ENCODE data around the gene SYT3.

DNA sequence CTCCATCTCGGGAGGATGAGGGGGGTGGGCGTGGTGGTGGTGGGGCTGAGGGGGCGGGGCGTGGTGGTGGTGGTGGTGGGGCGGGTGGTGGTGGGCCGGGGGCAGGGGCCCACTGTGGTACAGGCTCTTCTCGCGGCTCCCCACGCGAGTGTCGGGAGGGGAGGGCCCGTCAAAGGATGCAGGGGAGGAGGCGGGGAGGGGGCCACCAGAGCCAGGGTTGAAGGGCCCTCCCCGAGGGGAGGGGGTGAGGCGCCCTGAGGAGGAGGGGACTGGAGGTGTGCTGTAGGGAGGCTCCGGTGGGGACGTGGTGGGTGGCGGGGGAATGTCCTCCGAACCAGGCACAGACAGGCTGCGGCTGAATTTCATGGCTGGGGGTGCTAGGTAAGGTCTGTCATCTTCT is 29.2 kb upstream of the SYT3 start:
- TF ChIP-seq, protein P1, sequence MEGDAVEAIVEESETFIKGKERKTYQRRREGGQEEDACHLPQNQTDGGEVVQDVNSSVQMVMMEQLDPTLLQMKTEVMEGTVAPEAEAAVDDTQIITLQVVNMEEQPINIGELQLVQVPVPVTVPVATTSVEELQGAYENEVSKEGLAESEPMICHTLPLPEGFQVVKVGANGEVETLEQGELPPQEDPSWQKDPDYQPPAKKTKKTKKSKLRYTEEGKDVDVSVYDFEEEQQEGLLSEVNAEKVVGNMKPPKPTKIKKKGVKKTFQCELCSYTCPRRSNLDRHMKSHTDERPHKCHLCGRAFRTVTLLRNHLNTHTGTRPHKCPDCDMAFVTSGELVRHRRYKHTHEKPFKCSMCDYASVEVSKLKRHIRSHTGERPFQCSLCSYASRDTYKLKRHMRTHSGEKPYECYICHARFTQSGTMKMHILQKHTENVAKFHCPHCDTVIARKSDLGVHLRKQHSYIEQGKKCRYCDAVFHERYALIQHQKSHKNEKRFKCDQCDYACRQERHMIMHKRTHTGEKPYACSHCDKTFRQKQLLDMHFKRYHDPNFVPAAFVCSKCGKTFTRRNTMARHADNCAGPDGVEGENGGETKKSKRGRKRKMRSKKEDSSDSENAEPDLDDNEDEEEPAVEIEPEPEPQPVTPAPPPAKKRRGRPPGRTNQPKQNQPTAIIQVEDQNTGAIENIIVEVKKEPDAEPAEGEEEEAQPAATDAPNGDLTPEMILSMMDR (optimal IDR thresholded peaks at IDR 0.05 in 1 of 3, IDR thresholded peaks at IDR 0.05 in 1 of 3, conservative IDR thresholded peaks at IDR 0.05 in 1 of 3; ENCODE audit: extremely low read depth in 1 of 3, insufficient read depth in 2 of 3, low read length in 3 of 3) = no peak
- TF ChIP-seq EZH2 (IDR thresholded peaks at IDR 0.05; ENCODE audit: low read length) = no peak
